B cell (primary cell): ENCODE data around the gene POLD2. TPM values are rescaled to one million over a fixed set of nuclear protein-coding genes. Genes with fewer than 3 reads are reported as not detected.

Source experiments
- ATAC-seq: fragments of 200-7000 bp; cut with Tn5 transposase; one replicate; pipeline ENCODE4 v1.10.0; 2021; ENCODE audit warnings: low read depth, mild to moderate bottlenecking, moderate number of reproducible peaks, moderate library complexity
- CTCF ChIA-PET: fragments of 350-600 bp; sonication (Branson Sonifier 250); formaldehyde crosslinking; loops from one replicate; lab custom pipeline; 2021; ENCODE audit warnings: antibody characterized with exemption, inconsistent platforms; lab: Charles Lee
- POLR2A ChIA-PET: fragments of 350-600 bp; sonication (Branson Sonifier 250); formaldehyde crosslinking; loops from one replicate; lab custom pipeline; 2021; ENCODE audit warnings: antibody characterized with exemption; lab: Charles Lee
- DNase-seq: peaks from one replicate; pipeline ENCODE4 v3.0.0; 2013
- H2AFZ ChIP-seq: 2 replicates; pipeline ENCODE4 v1.6.1; 2012; ENCODE audit warnings: mild to moderate bottlenecking, low read depth, low read length; ENCODE audit not compliant: insufficient read depth, poor library complexity, severe bottlenecking
- H3K27ac ChIP-seq, 2 donors: 1 replicate in 1 of 2; 2 replicates in 1 of 2; pipeline ENCODE4 v1.5.1; 2012 to 2013; ENCODE audit warnings: low read length in 2 of 2, mild to moderate bottlenecking in 2 of 2, moderate library complexity in 1 of 2
- H3K27me3 ChIP-seq, 4 experiments: fragments of 200-600 bp in 1 of 4; sonication (generic) in 1 of 4; replicated peaks in 1 of 4; 1 replicate in 2 of 4; 2 replicates in 2 of 4; pipeline versions ENCODE4 v1.6.1 to v1.7.0; 2013 to 2016; ENCODE audit warnings: low read length in 3 of 4, mild to moderate bottlenecking in 2 of 4, mixed read lengths in 1 of 4, moderate library complexity in 1 of 4; ENCODE audit not compliant: insufficient read depth in 4 of 4, control insufficient read depth in 3 of 4; ENCODE audit errors: control extremely low read depth in 1 of 4
- H3K36me3 ChIP-seq, 2 experiments: replicated peaks in 1 of 2; 1 replicate in 1 of 2; 2 replicates in 1 of 2; pipeline versions ENCODE4 v1.6.1 to v1.7.1; 2013; ENCODE audit warnings: low read length in 1 of 2; ENCODE audit not compliant: insufficient read depth in 2 of 2, control insufficient read depth in 1 of 2; ENCODE audit errors: control extremely low read depth in 1 of 2, extremely low read depth in 1 of 2
- H3K4me1 ChIP-seq, 2 donors: fragments of 200-600 bp in 1 of 2; sonication (generic) in 1 of 2; 1 replicate in 1 of 2; 2 replicates in 1 of 2; pipeline versions ENCODE4 v1.5.1 to v1.6.1; 2013 to 2017; ENCODE audit warnings: low read length in 2 of 2; ENCODE audit not compliant: control insufficient read depth in 2 of 2, insufficient read depth in 2 of 2
- H3K4me2 ChIP-seq: replicated peaks from 2 replicates; pipeline ENCODE3; 2012; ENCODE audit warnings: mild to moderate bottlenecking, low read depth, low read length; ENCODE audit not compliant: poor library complexity, severe bottlenecking
- H3K4me3 ChIP-seq, 5 experiments: fragments of 200-600 bp in 1 of 5; sonication (generic) in 1 of 5; 1 replicate in 3 of 5; 2 replicates in 2 of 5; pipeline versions ENCODE4 v1.5.1 to v1.7.0; 2011 to 2016; ENCODE audit warnings: low read length in 4 of 5, mild to moderate bottlenecking in 4 of 5, low read depth in 2 of 5, control low read depth in 1 of 5, moderate library complexity in 1 of 5; ENCODE audit not compliant: insufficient read depth in 1 of 5; ENCODE audit errors: control extremely low read depth in 1 of 5, extremely low read depth in 1 of 5
- H3K79me2 ChIP-seq: fragments of 200-600 bp; sonication (generic); one replicate; pipeline ENCODE4 v1.6.0; 2016; ENCODE audit warnings: low read length; ENCODE audit not compliant: control insufficient read depth, insufficient read depth
- H3K9ac ChIP-seq: fragments of 200-600 bp; sonication (generic); 2 replicates; pipeline ENCODE4 v1.6.1; 2017; ENCODE audit warnings: mild to moderate bottlenecking, low read length, moderate library complexity
- H3K9me3 ChIP-seq, 3 donors: one replicate each; pipeline versions ENCODE4 v1.6.1 to v1.7.1; 2013; ENCODE audit warnings: low read length in 2 of 3; ENCODE audit not compliant: control insufficient read depth in 2 of 3, insufficient read depth in 1 of 3; ENCODE audit errors: control extremely low read depth in 1 of 3
- H4K20me1 ChIP-seq: 2 replicates; pipeline ENCODE4 v1.6.0; 2012; ENCODE audit warnings: mild to moderate bottlenecking, low read length; ENCODE audit not compliant: insufficient read depth, control insufficient read depth, poor library complexity, severe bottlenecking
- H3K27ac Mint-ChIP-seq: one replicate; pipeline ENCODE4 v1.8.0; 2021; ENCODE audit warnings: mixed read lengths
- H3K27me3 Mint-ChIP-seq: one replicate; pipeline ENCODE4 v1.8.0; 2021; ENCODE audit warnings: mixed read lengths
- H3K4me1 Mint-ChIP-seq: one replicate; pipeline ENCODE4 v1.8.0; 2021; ENCODE audit warnings: mixed read lengths
- H3K4me3 Mint-ChIP-seq: one replicate; pipeline ENCODE4 v1.8.0; 2021; ENCODE audit warnings: mixed read lengths
- H3K9me3 Mint-ChIP-seq: one replicate; pipeline ENCODE4 v1.8.0; 2022; ENCODE audit warnings: mixed read lengths; ENCODE audit not compliant: insufficient read depth
- EZH2 ChIP-seq: IDR thresholded peaks from 2 replicates; pipeline ENCODE4 v1.6.1; 2012; ENCODE audit warnings: borderline replicate concordance, low read depth, mild to moderate bottlenecking, moderate library complexity, low read length; ENCODE audit not compliant: insufficient read depth, poor library complexity, severe bottlenecking
- WGBS: methylation state at CpG from one replicate; pipeline ENCODE4 v1.1.5; 2013; ENCODE audit warnings: missing lambda C conversion rate; ENCODE audit not compliant: insufficient coverage; 5-methylcytosine and 5-hydroxymethylcytosine counted together
- intact Hi-C: fragments of 100-400 bp; cut with micrococcal nuclease; formaldehyde crosslinking; loops from one replicate; pipeline ENCODE4 v1.10.0; 2022
- polyA plus RNA-seq: library from polyadenylated mRNA; depleted of rRNA; stranded (reverse); fragments of >200 nt; gene quantifications from 2 replicates; pipeline ENCODE4 v1.2.3, GENCODE V29; 2012
- total RNA-seq, 2 donors: library from RNA; stranded (reverse); fragments of 120-200 nt in 1 of 2; gene quantifications; 1 replicate in 1 of 2; 2 replicates in 1 of 2; pipeline versions ENCODE4 v1.2.3 to v1.2.4, GENCODE V29; 2013 to 2022
- TF ChIP-seq, protein P1 (sequence below): fragments of 200-600 bp; IDR thresholded peaks from one replicate; pipeline ENCODE4 v1.8.0; 2022; ENCODE audit warnings: antibody characterized with exemption, mild to moderate bottlenecking

The POLD2 gene
- total and polyA plus RNA-seq, 2 donors (not counting 1 experiment from before 2014, with no cell fraction given) = 73.6 to 86.7 TPM

- H3K4me3 ChIP-seq = no peak overlapping the region
- peak overlapping the region; percentile 99 for H3K4me2 ChIP-seq
- H3K27ac ChIP-seq = no peak overlapping the region
- ATAC-seq (no peak), DNase-seq (no peak)
- Mint-ChIP-seq H3K27me3 (no peaks in the 10 kb centered on the region), H3K4me1 (peaks cover 61% of the 10 kb centered on the region), H3K27ac (peak overlapping the region; percentile 92), H3K9me3 (no peaks in the 10 kb centered on the region), H3K4me3 (peak overlapping the region; percentile 70)
- H3K9ac ChIP-seq = no peak overlapping the region
- H3K79me2 ChIP-seq = peaks cover 9% of the 10 kb centered on the region
- CTCF ChIA-PET = interaction anchor here (1.1 to 1.6 kb wide), 2 partner anchors 20 to 24 kb away, joined by 3 read pairs; partner anchors contain the start of gene POLD2
- TF ChIP-seq, protein P1, sequence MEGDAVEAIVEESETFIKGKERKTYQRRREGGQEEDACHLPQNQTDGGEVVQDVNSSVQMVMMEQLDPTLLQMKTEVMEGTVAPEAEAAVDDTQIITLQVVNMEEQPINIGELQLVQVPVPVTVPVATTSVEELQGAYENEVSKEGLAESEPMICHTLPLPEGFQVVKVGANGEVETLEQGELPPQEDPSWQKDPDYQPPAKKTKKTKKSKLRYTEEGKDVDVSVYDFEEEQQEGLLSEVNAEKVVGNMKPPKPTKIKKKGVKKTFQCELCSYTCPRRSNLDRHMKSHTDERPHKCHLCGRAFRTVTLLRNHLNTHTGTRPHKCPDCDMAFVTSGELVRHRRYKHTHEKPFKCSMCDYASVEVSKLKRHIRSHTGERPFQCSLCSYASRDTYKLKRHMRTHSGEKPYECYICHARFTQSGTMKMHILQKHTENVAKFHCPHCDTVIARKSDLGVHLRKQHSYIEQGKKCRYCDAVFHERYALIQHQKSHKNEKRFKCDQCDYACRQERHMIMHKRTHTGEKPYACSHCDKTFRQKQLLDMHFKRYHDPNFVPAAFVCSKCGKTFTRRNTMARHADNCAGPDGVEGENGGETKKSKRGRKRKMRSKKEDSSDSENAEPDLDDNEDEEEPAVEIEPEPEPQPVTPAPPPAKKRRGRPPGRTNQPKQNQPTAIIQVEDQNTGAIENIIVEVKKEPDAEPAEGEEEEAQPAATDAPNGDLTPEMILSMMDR = no peak
- TF ChIP-seq EZH2 = no peak
- peaks cover 0 to 3% (median 0%) of the 10 kb centered on the region in 3 donors for H3K9me3 ChIP-seq
- peaks cover 41 to 73% of the 10 kb centered on the region in 2 donors for H3K4me1 ChIP-seq
- intact Hi-C loops = no loop called here
- H2AFZ ChIP-seq = no peak overlapping the region
- H4K20me1 ChIP-seq = no peaks in the 10 kb centered on the region
- POLR2A ChIA-PET = interaction anchor here (0.6 kb wide), 1 partner anchor 9 kb away, joined by 3 read pairs; no protein-coding TSS in a partner anchor
- H3K36me3 ChIP-seq = peaks cover 0 to 1% of the 10 kb centered on the region in 2 experiments
- H3K27me3 ChIP-seq = peaks cover 0 to 11% (median 2%) of the 10 kb centered on the region in 4 experiments
- WGBS = 68% methylated on average over 8 of the region's 8 CpGs
Measured at GRCh38 chr7:44102846-44103565, 20.3 kb downstream of the POLD2 start.
